Loucy (cell line): ENCODE measurements around the gene SH2B2.

Experiments used
- EZH2phosphoT487 ChIP-seq: fragments of 200-600 bp; IDR thresholded peaks from 2 replicates; pipeline ENCODE4 v1.6.1; 2018; ENCODE audit warnings: antibody characterized with exemption, mild to moderate bottlenecking, moderate library complexity, borderline replicate concordance
- TF ChIP-seq, protein P1 (sequence below): fragments of 200-600 bp; sonication (generic); conservative IDR thresholded peaks from 2 replicates; pipeline ENCODE4 v1.5.1; 2014; ENCODE audit warnings: mild to moderate bottlenecking, antibody characterized with exemption, low read length

GRCh38 chr7:102258073-102258748, 28.5 kb upstream of the SH2B2 start:
- TF ChIP-seq, protein P1, sequence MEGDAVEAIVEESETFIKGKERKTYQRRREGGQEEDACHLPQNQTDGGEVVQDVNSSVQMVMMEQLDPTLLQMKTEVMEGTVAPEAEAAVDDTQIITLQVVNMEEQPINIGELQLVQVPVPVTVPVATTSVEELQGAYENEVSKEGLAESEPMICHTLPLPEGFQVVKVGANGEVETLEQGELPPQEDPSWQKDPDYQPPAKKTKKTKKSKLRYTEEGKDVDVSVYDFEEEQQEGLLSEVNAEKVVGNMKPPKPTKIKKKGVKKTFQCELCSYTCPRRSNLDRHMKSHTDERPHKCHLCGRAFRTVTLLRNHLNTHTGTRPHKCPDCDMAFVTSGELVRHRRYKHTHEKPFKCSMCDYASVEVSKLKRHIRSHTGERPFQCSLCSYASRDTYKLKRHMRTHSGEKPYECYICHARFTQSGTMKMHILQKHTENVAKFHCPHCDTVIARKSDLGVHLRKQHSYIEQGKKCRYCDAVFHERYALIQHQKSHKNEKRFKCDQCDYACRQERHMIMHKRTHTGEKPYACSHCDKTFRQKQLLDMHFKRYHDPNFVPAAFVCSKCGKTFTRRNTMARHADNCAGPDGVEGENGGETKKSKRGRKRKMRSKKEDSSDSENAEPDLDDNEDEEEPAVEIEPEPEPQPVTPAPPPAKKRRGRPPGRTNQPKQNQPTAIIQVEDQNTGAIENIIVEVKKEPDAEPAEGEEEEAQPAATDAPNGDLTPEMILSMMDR = no peak
- no peak for TF ChIP-seq EZH2phosphoT487
